ENCODE data around the gene DCLRE1A.

The DCLRE1A gene

DNA sequence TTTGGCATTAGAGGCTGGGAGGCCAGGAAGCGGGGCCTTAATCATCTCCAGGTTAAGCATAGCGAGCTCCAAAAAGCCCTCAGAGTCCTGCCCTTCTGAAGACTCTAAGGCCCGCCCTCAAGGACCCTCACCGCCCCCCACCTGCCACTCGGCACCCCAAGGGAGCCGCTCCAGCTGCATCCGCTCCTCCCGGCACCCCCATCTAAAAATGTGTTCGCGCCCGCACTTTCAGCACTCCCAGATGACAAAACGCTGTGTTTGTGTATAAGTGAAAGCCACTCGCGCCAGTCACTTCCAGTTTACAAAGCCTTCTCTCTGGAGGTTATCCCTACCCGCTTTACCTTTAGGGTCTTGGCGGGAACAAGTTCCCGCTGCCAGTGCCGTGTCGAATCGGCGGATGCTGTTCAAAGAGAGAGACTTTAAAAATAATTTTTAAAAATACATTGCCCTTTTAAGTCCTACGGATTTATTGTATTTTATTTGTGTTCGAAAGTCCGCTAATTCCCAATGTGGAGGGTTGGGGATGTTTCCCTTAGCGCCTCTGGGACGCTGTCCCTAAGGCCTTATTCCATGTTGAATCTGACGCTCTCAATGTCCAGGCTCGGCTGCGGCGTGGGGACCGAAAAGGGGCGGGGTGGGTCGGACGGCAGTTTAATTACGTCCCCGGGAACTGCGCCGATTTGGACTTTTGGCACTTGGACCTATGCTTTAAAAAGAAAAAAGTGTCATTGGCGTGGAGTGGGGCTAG lies at the start of gene DCLRE1A, which contains the start of gene NHLRC2:
Gene DCLRE1A (minus strand): TSS at position 70 of the 748 bp plus-strand sequence. CDS start 900 bp downstream, outside the sequence.
Gene NHLRC2 (plus strand): TSS at position 649 of the 748 bp plus-strand sequence. CDS start 212 bp downstream, outside the sequence.
- peak; percentile 63 to 65 for DNase-seq (ENCODE audit: low read depth in 2 of 2)

DNA sequence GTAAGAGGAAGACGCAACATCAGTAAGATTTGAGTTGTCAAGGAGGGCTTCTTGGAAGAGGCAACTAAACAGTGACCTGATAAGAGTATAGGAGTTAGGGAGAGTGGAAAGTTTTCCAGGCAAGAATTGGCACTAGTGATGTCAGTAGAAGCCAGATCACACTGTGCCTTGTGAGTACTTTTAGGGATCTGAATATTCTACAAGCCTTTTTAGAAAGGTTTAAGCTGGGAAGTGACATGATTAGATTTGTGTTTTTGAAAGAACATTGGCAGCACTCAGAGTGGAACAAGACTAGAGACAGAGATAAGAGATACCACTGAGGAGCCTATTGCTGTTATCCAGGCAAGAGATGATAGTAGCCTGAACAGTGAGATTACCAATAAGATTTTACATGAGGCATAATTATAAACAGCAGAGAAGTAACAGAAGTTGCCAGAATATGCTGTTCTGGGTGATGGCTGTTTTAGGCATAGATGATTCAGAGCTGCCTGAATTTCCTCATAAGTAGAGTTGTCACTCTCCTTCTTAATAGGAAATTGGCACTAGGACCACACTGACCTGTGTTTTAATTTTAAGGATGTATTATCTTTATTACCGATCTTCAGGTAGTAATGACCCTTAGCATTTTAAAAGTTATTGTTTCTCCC lies 46.2 kb upstream of the DCLRE1A start:
- no peak for DNase-seq (ENCODE audit: low read depth in 2 of 2)

DNA sequence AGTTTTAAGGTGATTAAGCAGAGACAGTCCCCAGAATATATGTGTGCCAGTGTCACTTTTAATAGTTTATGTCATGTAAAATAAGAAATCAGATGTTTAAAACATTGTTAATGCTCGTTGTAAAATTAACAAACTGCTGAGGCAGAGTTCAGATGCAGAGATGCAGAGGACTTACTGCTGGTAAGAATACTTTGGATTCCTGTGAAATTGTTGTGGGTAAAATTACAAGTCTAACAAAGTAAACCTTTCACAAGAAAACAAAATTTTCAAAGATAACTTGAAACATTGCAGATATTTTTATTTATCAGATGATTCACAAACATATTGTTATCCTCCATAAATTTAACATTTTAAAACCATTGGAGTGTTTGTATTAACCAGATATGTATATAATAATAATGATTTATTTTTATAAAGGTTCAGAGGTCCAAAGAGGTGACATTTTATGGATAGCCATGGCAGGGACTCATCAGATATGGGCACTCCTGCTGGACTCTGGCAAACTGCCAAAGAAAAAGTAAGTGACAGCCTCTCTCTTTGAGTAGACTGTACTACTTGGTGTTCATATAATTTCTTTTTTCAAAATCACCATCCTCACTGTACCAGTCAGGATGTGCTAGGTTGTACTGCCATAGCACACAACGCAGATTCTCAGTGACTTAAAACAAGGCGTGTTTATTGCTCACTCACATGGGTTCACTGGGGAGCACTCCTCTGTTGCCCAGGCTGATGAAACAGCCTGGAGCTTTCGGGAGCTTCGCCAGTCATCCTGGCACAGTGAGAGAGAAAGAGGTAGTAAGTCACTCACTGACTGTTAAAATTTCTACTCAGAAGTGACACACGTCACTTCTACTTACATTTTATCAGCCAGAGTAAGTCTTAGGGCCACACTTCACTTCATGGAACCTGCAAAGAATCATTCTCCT lies 44.1 kb upstream of the DCLRE1A start:
- DNase-seq (ENCODE audit: low read depth in 2 of 2) = no peak

DNA sequence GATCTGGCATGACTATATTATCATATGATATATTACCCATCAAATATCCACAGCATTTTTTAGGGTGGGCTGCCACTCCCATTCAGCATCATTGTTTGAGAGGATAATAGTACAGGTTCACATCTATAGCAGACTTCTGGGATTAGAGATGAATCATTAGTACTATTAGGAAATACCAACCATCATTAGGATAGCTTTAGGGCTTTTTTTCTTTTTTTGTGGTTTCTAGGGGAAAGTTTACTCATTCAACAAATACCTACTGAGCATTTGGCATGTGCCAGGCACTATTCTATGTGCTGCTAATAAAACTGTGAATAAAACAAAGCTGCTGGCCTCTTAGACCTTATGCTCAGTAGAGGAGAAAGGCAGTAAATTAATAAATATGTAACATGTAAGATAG lies 41.1 kb upstream of the DCLRE1A start:
- DNase-seq (ENCODE audit: low read depth in 2 of 2) = peak; percentile 13 to 23

DNA sequence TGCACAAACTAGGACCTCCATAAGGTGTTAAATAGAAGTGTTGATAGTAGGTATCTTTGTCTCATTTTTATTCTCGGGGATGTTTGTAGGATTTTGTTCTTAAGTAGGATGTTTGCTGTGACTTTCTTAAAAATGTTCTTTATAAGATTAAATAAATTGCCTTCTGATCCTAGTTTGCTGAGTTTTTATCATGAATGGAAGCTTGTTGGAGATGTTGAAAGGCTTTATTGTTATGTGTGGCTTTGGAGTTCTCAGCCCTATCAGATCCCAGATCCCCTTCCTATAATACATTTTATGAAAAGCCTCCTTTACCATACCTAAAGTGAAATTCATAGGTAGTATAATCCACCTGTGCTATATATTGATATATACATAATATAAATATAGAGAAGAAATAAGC lies 40.7 kb upstream of the DCLRE1A start:
- DNase-seq (ENCODE audit: low read depth in 2 of 2) = no peak

DNA sequence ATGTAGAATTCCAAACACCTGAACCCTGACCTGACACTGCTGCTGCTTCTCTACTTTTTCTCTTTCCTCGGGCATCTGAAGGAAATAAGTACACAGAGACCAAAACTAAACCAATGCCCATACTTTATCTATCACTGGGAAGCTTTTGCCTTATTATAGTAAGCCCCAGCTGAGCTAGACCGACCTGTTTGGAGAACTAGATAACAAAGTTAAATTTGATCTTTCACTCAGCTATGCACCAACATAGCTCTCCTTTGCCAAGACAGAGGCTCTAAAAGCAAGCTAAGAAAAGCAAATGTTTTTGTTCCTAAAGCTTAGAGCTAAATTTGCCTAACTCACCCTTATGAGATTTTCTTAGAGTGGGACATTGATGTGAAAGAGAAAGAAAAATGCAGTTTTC lies 39.7 kb upstream of the DCLRE1A start:
- DNase-seq (ENCODE audit: low read depth in 2 of 2) = no peak

DNA sequence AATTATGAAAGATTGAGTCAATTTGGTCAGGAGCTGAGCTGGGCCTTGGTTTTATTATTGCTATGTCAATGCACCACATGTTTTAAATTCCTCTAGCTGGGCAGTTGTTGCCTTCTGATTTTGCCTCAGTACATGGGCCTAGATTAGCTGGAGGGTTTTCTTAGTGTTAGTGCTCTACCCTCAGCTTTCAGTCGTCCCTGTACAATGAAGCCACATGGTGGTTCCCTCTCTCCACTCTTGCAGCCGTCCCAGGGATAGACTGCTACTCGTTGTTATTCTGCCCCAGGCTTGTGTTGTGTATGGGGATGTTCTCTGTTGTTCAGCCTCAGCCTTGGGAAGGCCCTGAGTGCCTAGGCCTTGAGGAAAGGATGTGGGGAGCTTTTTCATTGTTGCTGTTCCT lies 37.6 kb upstream of the DCLRE1A start:
- no peak for DNase-seq (ENCODE audit: low read depth in 2 of 2)

DNA sequence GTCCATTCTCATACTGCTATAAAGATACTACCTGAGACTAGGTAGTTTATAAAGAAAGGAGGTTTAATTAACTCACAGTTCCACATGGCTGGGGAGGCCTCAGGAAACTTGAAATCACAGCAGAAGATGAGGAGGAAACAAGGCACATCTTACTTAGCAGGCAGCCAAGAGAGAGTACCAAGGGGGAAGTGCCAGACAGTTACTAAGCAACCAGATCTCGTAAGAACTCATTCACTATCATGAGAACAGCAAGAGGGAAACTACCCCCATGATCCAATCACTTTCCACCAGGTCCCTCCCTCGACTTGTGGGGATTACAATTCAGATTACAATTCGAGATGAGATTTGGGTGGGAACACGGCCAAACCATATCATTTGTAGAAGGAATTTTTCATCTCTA lies 36.9 kb upstream of the DCLRE1A start:
- DNase-seq (ENCODE audit: low read depth in 2 of 2) = no peak

DNA sequence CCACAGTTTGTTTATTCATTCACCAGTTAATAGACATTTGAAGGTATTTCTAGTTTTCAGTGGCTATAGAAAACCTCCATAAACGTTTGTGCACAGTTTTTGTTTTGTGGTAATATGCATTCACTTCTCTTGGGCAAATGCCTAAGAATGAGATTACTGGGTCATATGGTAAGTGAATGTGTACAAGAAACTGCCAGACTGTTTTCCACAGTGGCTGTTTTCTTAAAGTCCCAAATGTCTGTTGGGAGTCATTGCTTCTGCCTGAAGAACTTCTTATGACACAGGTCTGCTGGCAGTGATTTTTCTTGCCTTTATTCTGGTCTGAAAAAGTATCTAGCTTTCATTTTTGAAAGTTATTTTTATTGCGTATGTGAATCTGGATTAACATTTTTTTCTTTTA lies 36.0 kb upstream of the DCLRE1A start:
- no peak for DNase-seq (ENCODE audit: low read depth in 2 of 2)

DNA sequence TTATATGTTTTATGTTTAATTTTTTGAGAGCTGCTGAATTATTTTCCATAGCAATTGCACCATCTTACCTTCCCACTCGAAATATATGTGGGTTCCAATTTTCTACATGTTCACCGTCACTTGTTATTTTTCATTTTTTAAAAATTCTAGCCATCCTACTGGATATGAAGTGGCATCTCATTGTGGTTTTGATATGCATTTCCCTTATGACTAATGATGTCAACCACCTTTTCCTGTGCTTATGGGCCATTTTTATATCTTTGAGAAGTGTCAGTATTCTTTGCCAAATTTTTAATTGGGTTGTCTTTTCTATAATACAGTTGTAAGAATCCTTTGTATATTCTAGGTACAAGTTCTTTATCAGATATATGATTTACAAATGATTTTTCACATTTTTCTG lies 28.4 kb upstream of the DCLRE1A start:
- DNase-seq (ENCODE audit: low read depth in 2 of 2) = no peak

DNA sequence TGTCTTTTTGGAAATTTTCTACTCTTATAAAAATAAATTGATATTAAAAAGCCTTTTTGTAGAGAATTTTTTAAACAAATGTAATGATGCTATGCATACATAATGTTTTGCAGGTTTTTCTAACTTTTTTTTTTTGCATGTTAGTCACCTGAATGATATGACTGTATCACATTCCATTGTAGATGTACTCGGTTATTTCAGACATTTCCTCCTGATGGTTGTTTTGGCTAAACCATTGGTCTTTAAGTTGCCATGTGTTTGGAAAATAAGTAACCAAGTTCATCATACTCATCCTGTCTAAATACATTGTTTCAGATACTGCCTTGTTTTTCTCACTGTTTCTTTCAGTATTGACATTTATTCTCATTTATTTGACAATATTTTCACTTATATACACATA lies 26.4 kb upstream of the DCLRE1A start:
- peak in 1 of 2 experiments; percentile 13 for DNase-seq (ENCODE audit: low read depth in 2 of 2)

DNA sequence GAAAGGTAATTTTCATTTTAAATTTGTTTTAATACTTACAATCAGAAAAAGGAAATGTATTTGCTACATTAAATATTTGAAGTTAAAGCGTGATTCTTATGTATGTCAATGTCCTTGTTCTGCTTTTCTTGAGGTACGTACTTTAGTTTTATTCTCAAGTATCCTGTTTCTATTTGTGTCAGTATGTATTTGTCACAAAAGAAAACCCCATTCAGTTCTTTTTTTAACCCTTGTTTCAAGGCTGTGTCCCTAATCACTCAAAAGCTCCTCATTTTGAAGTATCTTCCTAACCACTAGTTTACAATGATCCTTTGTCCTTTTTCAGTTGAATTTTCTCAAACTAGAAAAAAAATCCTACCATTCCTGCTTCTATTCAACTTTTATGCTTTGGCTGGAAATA lies 25.8 kb upstream of the DCLRE1A start:
- DNase-seq (ENCODE audit: low read depth in 2 of 2) = no peak

DNA sequence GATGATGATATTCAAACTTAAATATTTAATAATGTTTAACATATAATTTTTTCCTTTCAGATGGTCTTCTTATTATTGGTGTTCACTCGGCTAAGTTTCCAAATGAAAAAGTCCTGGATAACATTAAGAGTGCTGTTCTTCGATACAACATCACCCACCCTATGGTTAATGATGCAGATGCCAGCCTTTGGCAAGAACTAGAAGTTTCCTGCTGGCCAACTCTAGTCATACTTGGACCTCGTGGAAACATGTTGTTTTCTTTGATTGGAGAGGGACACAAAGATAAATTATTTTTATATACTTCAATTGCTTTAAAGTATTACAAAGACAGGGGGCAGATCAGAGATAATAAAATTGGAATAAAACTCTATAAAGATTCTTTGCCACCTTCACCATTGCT lies 22.6 kb upstream of the DCLRE1A start:
- DNase-seq (ENCODE audit: low read depth in 2 of 2) = no peak

DNA sequence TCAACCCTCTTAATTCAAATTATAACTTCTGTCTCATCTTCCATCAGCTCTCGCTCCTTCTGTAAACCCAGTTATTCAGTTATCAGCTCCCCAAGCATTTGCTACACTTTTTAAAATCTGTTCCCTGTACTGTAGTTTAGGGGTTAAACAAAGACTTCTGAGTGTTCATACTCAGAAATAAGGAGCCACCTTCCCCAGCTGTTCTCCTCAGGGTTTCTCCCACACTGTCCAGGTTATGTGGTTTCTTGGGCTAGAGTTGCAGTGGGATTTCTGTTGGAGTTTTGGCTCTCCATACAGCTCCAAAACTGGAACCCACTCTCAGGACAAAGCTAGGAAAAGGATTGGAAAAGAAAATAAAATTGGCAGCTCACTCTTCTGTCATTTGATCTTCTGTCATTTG lies 21.3 kb upstream of the DCLRE1A start:
- DNase-seq (ENCODE audit: low read depth in 2 of 2) = no peak

DNA sequence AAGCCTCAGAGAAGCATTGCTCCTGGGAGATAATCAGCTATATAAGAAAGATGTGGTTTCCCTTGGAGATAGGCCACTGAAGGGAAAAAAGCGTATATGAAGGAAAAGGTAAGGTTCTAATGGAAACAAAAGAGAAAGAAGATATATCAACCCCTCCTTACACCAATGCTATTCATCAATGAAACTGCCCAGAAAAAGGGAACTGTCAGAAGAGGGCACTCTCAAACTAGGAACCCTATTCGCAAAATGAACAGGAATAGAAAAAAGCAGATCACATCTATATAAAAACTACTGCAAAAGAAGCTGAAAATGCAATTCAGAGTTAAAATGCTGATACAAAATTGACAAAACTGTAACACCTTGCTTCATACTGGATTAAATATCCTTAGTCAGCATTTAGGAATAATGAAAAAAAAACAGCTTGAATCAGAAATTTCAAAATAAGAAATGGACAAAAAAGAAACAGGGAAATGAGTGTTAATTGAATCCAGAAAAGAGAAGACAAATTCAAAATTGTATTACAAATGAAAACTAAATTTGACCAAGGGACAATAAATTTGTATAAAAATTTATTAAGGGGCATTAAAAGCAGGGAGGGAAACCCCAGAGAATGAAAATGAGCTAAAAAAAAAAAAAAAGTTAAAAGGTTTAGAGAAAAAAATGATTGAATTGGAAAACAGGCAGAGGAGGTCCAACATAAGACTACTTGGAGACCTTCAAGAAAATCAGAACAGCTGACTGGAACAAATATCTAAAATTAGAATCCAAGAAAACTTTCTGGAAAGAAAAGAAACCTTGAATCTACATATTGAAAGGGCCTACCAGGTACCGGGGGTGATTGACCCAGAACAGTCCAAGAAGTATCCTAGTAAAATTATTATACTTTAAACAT lies 18.5 kb upstream of the DCLRE1A start:
- no peak for DNase-seq (ENCODE audit: low read depth in 2 of 2)

DNA sequence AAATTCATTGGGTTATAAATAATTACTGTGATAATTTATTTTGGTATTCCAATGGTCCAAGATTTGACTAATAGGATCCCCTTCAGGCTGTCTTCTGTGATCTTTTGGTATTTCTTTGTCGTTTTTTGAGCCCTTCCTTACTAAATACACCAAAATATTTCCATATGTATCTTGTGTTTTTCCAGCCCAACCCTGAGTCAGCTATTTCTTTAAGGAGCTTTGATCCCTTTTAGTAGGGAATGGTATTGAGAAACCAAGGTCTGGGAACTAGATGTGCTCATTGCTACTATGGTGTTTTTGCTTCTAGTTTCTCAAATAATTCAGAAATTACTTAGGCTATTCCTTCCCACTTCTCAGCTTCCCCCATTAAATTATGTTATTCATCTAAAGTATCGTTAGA lies 15.9 kb upstream of the DCLRE1A start:
- no peak for DNase-seq (ENCODE audit: low read depth in 2 of 2)

DNA sequence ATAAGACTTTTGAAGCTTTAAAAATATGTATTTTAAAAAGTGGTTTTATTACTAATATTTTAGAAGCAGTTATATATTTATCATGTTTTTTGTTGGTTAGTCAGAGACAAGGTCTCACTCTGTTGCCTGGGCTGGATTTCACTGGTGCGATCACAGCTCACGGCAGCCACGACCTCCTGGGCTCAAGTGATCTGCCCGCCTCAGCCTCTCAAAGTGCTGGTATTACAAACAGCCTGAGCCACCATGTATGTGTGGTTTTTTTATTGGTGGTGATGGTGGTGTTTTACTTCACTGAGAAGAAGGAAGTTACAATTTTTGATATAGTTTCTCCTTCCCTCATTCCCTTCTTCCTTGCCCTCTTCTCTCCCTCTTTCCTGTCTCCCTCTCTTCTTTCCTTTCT lies 14.0 kb upstream of the DCLRE1A start:
- no peak for DNase-seq (ENCODE audit: low read depth in 2 of 2)

DNA sequence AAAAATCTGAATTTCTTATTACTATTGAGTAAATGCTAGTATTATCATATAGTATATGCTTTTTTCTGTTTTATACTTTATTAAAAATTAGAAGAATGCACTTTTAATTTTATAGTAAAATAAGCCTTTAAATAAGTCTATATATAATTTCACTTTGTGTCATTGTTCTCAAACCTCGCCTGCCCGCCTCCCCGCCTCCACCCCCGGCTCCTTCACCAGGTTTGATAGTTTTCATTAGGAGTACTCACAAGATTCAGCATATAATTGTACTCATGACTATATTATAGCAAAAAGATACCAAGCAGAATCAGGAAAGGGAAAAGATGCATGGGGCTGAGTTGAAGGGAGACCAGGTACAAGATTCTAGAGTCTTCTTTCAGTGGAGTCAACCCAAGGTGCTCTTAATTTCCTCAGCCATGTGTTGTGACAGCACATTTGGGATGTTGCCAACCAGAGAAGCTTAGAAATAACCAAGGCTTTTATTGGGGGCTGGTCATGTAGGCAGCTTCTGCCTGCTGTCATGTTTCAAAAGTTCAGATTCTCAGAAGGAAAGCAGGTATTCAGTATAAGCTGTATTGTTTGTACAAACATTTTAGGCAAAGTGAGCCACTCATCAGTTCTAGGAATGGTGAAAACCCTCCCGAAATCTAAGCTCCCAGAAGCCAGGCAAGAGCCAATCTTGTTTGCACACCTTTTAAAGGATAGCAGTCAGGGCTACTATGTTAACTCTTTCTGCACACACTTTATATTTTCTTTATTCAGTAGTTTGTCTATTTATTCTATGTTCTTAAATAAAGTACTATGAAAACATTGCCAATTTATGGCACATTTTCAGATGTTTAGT lies 12.9 kb upstream of the DCLRE1A start:
- no peak for DNase-seq (ENCODE audit: low read depth in 2 of 2)

DNA sequence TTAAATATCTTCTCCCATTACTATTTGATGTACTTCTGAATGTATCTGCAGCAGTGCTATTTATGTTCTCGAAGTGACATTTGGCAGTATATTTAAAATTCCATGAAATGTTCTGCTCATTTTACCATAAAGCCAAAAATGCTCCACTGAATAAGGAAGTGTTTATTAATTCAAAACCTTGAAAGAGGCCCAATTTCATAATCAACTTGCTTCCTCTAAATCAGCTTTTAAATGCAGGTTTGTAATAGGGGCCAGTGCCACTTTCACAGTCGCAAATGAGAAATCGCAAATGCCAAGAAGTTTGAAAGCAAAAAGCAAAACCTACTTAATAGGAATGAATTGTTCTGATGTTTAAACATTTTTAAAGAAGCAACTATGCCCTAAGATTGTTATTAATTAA lies 12.0 kb upstream of the DCLRE1A start:
- no peak for DNase-seq (ENCODE audit: low read depth in 2 of 2)

DNA sequence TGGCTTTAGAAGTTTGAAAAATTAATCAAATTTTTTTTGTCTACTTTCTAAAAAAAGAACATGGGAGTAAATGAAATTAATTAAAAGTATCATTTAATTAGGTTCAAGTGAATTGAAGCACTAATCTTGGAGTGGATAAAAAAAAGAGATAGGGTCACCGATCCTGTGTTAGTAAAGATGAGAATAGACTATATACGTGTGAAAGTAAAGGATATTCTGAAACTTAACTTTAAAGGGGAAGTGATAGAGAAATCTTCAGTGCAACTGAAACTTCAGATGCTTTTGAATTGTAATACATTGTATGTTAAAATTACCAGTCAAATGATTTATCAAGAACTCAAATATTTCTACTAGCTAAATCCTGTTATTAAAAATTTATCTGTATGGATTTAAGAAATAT lies 5.4 kb upstream of the DCLRE1A start:
- no peak for DNase-seq (ENCODE audit: low read depth in 2 of 2)

Data from fibroblast of skin of left quadriceps (primary cell).